HG03520 (cell line): ENCODE results near the gene HEPN1.

ENCODE experiments used
- ATAC-seq: cut with Tn5 transposase; IDR thresholded peaks from one replicate; pipeline ENCODE4 v1.9.1; 2021; ENCODE audit warnings: mild to moderate bottlenecking, moderate library complexity; ENCODE audit not compliant: unreplicated experiment

The HEPN1 gene

DNA sequence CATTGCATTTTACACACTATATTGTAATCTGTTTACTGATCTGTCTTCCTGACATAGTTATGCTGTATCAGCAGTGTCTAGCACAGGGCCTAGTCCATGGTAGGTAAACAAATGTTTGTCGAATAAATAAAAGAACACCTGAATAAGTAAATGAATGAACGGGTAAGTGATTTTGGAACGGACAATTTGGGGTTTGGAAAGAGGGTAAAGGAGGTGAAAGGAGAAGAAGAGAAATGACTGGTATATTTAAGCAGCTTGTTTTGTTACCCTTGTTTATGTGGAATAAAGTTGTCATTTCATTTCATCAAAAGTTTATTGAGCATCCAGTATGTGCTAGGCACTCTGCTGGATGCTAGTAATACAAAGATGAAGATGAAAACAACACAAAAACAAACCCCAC, at the start of gene HEPN1:
TSS of gene HEPN1 (plus strand) at position 301 of the 400 bp plus-strand sequence.
- no peak for ATAC-seq

DNA sequence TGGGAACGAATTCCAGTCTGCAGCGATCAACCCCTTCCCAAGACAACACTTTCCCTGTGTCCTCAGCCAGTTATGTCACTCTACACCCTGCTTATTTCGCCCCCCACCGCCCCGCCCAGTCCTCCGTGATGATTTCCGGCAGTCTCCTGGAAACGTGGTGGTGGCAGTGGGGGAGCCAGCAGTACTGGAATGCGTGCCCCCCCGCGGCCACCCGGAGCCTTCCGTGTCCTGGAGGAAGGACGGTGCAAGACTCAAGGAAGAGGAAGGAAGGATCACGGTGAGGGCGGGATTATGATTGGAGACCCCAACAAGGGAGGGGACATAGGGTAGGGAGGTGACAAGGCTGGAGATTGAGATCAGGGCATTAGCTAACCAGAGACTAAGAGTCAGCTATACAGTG, 49.7 kb upstream of the HEPN1 start:
- no peak for ATAC-seq

DNA sequence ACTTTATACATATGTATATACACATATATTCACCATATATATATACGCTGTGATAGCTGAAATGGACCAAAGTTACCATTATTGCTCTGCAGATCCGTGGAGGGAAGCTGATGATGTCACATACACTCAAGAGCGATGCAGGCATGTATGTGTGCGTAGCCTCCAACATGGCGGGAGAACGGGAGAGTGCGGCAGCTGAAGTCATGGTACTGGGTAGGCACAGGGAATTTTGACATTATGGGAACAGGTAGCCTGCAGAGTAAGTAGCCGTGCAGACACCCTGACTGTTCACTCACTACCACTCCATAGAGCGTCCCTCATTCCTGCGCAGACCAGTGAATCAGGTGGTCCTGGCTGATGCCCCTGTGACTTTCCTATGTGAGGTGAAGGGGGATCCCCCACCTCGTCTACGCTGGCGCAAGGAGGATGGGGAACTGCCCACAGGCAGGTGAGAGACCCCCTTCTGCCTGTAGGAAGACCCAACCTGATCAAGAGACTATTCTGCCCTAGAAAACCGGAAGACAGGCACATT, 49.1 kb upstream of the HEPN1 start:
- ATAC-seq = no peak

DNA sequence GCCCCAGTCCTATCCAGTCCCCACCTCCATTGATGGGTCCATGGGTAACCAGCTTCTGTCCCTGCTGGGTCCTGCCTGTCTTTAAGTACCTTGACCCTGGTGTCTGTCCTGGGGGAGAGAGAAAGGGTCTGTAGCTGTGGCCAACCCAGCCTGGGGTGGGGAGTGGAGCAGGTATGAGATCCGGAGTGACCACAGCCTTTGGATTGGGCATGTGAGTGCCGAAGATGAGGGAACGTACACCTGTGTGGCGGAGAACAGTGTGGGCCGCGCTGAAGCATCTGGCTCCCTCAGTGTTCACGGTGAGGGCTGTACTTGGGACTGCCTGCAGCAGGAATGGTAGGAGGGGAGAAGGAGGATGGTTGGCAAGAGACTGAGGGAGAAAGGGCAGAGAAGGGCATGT, 48.6 kb upstream of the HEPN1 start:
- ATAC-seq = no peak

DNA sequence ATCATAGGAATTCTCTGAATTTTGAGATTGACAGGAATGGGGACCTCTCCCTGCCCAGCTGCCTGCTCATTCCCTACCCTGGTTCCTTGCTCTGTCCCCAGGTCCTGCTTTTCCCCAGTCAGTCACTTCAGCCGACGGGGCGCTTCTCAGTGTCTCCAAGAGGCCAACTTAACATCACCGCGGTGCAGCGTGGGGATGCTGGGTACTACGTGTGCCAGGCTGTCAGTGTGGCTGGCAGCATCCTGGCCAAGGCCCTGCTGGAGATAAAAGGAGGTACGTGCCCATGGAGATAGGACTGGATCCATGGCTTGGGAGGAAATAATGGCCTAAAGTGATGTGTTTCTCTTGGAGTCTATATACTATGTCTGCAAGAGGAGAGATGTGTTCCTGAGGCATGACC, 46.8 kb upstream of the HEPN1 start:
- no peak for ATAC-seq

DNA sequence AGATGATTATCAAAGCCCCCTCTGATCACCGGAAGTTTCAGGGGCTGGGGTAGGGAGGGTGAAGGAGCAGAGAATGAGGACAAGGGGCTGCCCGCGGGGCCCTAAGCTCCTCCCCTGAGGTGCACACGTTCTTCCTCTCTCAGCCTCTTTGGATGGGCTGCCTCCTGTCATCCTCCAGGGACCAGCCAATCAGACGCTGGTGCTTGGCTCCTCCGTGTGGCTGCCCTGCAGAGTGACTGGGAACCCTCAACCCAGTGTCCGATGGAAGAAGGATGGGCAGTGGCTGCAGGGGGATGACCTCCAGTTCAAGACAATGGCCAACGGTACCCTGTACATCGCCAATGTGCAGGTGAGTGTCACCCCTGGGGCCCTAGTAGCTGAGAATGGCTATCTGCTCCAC, 46.3 kb upstream of the HEPN1 start:
- no peak for ATAC-seq

DNA sequence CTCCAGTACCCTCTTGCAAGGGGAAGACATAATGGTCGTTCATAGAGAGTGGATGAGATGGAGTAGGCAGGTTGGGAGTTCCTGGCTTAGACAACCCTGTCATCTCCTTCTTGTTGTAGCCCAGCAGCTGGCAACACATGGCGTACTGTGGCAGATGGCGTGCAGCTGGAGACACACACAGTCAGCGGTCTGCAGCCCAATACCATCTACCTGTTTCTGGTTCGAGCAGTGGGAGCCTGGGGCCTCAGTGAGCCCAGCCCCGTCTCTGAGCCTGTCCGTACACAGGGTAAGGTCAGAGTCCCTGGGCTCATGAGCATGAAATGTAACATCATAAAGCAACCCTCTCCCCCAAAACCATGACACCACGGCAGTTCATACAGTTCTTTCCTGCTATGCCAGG, 45.1 kb upstream of the HEPN1 start:
- ATAC-seq = no peak

DNA sequence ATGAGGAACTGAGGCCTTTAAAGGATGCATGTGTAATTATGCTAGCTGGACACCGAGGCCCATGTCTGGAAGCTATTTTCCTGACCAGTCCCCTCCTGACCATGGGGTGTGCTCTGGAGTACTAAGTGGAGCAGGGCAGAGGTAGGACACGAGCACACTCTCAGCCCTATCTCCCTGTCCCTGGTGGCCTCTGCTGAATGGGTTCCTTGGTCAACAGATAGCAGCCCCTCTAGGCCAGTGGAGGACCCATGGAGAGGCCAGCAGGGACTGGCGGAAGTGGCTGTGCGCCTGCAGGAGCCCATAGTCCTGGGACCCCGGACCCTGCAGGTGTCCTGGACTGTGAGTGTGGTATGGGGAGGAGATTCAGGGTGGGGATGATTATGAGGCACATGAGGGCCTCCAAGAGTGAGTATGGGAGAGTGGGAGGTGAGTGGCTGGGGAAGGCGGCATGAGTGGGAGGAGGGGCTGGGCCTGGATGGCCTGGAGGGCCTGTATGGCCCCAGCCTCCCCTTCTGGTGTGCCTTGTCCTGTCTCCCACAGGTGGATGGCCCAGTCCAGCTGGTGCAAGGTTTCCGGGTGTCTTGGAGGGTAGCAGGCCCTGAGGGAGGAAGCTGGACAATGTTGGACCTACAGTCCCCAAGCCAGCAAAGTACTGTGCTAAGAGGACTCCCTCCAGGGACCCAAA, 44.3 kb upstream of the HEPN1 start:
- ATAC-seq = no peak

DNA sequence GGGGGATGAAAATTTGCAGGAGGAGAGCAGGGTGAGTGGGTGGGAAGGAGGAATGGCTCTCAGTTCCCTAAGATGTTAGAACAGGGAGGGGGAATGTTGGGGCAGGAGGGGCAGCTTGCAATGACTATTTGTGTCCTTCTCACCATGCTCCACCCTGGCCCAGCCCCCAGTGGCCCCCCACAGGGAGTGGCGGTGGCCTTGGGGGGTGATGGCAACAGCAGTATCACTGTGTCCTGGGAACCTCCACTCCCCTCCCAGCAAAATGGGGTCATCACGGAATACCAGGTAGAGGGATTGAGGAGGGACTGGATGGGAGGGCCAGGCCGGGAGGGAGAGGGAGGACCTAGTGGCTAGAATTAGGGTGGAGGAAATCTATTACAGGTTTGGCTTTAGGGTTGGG, 43.6 kb upstream of the HEPN1 start:
- ATAC-seq = no peak

DNA sequence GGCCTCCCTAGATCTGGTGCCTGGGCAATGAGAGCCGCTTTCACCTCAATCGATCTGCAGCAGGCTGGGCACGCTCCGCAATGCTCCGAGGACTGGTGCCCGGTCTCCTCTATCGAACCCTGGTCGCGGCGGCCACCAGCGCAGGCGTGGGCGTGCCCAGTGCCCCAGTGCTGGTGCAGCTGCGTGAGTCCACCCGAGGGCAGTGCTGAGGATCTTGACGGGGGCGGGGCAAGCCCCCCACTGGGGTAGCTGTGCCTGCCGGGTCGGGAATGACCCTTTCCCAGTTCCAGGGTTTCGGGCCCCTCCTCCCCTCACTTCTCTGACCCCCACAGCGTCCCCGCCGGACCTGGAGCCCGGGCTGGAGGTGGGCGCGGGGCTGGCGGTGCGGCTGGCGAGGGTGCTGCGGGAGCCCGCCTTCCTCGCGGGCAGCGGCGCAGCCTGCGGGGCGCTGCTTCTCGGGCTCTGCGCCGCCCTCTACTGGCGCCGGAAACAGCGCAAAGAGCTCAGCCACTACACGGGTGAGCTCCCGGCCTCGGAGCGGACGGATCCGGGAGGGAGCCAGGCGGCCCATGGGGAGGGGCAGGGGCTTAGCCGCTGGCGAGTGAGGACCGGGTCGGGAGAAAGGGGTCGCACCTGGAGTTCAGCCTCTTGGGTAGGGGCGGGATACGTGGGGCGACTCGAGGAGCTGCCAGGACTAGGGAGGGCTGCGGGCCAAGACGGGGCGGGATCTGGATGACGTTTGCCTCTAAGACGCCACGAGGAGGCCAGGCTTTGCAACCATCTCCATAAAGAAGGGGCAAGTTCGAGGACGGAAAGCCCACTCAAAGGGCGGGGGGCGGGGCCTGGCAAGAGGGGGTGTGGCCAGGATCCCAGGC, 42.9 kb upstream of the HEPN1 start:
- peak; percentile 91 for ATAC-seq

DNA sequence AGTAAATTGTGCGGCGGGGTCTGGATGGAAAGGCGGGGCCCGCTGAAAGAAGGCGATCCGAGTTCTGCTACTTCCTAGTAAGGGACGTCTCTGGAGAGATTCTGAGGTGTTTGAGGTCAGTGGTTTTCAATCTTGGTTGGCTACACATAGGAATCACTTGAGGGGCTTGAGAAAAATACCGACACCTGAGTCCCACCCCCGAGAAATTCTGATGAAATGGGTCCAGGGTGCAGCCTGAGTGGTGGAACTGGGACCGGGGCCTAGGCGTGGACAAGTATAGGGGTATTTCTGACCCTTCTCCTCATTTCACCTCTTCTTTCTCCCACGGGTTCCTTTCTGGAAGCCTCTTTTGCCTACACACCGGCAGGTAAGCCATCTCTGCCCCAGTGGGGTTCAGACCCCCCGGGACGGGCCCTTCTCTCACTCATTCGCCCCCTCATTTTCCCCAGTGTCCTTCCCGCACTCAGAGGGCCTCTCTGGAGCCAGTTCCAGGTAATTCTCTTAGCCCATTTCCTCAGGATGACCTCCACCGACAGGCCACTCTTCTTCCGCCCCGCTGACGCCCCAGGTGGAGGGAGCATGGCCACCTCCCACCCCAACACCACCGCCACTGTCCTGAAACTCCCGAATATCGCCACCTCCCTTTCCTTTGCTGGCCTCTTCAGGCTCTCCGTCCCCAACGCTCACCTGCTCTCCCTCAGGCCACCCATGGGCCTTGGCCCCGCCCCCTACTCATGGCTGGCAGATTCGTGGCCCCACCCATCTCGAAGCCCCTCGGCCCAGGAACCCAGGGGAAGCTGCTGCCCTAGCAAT, 42.0 kb upstream of the HEPN1 start:
- ATAC-seq = no peak

DNA sequence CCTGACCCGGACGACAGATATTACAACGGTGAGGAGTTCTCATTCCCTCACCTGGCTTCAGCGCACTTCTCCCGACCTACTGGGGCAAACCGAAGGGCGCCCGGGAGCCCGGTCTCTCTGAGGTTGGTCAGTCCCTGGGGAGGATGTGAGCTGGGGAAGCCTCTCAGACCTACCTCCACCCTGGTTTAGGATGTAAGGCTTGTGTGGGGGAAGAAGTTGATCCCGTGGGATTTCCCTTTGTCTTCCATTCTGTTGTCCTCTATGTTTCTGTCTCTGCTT, 41.5 kb upstream of the HEPN1 start:
- no peak for ATAC-seq

DNA sequence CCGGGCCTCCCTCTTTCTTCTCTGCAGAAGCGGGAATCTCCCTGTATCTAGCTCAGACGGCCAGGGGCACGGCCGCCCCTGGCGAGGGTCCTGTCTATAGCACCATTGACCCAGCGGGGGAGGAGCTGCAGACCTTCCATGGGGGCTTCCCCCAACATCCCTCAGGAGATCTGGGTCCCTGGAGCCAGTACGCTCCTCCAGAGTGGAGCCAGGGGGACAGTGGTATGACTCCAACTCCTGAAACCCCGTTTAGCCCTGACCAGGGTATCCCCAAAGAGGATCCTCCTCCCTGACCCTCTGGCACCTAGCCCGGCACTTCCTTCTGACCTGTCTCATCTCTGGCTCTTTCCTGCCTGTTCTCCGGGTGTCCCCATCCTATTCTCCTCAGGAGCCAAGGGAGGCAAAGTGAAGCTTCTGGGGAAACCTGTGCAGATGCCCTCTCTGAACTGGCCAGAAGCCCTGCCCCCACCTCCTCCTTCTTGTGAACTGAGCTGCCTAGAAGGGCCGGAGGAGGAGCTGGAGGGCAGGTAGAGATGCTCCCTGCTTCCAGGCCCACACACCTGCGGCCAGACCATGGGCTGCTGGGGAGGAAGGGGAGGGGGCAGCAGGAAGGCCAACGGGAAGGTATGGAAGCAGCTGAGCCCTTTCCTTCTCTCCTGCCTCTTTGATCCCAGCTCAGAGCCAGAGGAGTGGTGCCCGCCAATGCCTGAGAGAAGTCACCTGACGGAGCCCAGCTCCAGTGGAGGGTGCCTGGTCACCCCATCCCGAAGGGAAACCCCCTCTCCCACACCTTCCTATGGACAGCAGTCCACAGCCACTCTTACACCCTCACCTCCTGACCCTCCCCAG, 40.9 kb upstream of the HEPN1 start:
- no peak for ATAC-seq

DNA sequence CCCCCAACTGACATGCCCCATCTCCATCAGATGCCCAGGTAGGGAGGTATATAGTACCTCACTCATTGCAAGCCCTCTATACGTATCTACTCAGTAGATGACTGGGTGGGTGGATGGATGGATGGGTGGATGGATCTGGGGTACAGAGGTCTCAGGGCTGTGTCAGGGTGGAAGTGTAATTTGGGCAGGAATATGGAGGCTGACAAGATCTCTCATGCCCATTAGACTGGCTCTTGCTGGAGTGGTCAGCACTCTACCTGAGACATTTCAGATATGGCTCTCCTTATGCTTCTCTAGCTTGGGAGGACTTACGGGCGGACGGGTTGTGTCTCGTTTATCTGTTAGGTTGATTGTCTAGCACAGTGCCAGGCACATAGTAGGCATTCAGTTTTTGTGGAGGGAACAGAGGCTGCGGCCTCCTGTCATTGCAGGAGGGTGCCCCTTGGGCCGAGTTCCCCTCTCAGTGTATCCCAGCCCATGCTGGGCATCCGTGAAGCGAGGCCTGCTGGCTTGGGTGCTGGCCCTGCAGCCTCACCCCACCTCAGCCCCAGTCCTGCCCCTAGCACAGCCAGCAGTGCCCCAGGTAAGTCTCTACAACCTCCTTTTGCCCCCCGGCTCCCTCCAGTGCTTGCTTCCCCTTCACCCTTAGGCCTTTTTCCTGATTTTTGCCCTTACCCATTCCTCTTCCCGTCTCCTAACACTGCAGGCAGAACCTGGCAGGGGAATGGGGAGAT, 40.1 kb upstream of the HEPN1 start:
- ATAC-seq = no peak

DNA sequence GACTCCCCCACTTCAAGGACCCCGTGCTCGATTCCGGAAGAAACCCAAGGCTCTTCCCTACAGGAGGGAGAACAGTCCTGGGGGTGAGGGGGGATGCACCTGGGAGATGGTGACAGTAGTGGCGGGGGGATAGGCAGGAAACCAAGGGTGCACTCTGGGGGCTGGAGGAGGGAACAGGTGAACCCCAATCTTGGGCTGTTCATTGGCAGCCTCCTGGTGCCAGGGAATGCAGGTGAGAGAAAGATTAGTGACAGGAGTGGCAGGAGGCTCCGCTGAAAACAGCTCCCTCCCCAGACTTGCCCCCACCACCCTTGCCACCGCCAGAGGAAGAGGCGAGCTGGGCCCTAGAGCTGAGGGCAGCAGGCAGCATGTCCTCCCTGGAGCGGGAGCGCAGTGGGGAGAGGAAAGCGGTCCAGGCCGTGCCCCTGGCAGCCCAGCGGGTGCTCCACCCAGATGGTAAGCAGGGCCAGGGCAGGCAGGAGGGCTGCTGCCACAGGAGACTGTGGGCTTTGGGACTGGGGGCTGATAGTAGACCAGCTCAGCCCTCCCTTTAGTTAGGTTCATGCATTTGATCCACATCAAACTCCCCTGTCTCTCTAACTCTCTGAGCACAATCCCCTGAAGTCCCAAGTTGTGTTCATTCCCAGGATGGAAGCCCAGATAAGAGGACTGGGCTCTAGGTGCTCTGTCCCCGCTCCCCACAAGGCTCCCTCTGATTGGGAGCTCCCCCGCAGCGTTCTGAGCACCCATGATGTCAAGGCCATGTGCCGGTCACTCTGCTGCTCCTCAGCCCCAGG, 39.4 kb upstream of the HEPN1 start:
- no peak for ATAC-seq

DNA sequence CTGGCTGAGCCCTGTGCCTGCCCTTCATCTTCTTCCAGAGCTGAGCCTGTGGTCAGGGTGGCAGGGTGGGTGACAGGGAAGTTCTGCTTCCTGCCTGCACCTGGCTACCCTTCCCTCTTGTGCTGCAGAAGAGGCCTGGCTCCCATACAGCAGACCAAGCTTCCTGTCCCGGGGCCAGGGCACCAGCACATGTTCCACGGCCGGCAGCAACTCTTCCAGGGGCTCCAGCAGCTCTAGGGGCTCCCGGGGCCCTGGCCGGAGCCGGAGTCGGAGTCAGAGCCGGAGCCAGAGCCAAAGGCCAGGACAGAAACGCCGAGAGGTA, 38.8 kb upstream of the HEPN1 start:
- no peak for ATAC-seq

DNA sequence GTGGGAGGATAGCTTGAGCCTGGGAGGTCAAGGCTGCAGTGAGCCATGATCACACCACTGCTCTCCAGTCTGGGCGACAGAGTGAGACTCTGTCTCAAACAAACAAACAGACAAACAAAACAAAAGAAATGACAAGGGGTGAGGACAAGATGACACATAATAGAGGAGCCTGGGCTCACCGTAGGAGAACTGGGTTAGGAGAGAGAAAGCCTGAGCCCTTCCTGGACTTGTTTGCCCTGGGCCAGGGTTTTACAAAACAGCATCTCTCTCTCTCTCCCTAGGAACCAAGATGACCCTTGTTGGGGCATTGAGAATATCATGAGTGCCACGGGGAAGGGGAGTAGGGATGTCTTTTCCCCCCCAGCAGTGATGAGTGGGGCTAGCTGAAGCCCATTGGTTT, 38.1 kb upstream of the HEPN1 start:
- no peak for ATAC-seq

DNA sequence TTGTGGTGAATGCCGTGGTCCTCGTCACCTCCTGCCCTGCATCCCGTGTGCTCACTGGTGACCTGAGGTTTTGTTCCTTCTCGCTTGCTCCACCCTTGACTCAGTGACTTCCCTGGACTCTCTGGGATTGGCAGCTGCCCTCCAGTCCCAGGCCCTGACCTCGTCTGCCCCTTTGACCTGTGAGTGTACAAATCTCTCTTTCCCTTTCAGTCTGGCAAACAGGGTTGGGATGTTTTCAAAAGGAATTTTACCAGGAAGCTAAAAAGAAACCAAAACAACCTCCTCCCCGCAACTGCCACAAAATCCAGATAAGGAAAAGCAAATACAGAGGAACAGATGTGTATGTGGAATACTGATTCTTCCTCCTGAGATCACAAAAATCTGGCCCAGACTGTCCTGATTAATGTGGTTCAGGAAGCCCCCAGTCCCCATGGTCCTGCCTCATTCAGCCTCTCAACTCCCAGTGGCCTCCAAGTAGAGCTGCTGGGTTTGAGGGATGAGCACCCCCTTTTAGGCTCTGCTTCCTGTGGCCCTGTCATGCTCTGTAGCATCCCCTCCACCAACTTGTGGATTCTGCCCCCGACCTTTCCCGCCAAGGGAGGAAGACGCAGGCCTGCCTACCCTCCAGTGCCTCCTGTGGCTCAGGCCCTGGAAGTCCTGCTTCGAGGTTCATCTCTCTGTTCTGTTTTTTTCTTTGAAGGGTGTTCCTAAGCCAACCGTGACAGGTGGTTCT, 36.5 kb upstream of the HEPN1 start:
- no peak for ATAC-seq

DNA sequence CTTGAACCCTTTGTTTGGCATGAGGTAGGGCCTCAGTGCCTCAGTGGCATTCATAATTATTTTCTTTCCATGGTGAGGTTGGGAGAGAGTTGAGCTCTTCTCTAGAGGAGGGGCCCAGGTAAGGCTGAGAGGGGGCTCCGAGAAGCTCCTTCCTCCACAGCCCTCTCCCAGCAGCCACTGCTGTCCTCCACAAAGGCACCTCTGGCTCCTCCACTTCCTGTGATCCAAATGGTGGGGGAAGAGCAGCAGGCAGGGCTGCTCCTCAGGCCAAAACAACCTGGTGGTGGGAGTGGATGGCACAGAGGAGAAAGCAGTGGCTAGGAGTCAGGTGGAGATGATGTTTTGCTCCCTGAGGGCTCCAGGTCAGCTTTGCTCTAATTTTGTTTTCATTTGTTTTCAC, 34.7 kb upstream of the HEPN1 start:
- no peak for ATAC-seq
